SHP77 treated with DMSO at 0.1 percent for 48 hours (cell line): ENCODE results near the gene NTF3.

Experiments
- DNase-seq: peaks from one replicate; lab custom pipeline; 2025; lab: John Stamatoyannopoulos, UW

NTF3 gene

DNA sequence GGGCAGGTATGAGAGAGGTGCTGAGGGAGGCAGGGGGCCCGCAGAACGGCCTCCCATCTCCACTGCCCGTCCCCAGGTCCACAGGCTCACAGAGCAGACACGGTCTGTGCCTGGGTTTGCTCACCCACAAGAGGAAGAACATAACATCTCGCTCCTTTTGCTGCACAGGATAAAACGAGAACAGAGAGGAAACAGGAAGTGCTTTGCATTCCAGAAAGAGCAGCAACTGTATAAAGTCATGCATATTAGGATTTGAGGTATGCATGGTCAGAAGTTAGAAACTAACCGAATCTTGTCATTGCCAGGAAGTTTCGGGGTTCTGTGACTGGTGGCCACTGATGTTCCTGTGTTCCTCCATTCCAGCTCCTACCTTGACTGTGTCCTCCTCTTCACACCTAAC, 25.0 kb downstream of the NTF3 start:
- no peak for DNase-seq

DNA sequence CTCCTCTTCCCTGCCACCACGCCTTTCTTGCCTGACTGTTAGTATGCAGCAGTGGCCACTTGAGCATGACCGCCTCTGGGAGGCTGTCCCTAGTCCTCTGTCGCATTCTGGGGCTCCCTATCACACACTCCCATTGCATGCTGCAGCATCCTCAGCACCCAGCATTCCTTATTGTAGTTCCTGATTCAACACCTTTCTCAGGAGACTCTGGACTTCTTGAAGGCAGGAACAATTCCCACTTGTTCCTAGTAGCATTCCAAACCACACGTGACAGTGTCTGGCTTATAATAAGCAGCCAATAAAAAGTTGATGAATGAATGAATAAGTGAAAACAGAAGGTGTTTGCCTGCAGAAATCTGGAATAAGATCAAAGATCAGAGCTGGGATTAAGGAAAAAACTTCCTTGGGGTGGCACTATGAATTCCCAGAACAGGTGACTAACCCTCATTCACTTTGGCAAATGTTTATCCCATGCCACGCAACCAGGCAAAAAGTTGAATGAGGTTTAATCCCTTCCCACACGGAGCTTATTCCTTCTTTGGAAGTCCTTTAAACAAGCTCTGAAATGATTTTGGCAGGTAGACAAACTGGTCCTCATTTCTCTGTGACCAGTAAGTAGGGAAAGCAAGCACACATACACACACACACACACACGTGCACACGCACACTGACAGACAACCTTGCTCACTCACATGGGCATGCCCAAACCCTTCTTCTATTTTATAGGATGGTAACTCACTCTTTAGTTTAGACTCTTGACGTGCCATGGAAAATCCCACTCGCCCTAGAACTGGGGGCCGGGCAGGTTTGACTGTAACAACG, 26.5 kb downstream of the NTF3 start:
- no peak for DNase-seq

DNA sequence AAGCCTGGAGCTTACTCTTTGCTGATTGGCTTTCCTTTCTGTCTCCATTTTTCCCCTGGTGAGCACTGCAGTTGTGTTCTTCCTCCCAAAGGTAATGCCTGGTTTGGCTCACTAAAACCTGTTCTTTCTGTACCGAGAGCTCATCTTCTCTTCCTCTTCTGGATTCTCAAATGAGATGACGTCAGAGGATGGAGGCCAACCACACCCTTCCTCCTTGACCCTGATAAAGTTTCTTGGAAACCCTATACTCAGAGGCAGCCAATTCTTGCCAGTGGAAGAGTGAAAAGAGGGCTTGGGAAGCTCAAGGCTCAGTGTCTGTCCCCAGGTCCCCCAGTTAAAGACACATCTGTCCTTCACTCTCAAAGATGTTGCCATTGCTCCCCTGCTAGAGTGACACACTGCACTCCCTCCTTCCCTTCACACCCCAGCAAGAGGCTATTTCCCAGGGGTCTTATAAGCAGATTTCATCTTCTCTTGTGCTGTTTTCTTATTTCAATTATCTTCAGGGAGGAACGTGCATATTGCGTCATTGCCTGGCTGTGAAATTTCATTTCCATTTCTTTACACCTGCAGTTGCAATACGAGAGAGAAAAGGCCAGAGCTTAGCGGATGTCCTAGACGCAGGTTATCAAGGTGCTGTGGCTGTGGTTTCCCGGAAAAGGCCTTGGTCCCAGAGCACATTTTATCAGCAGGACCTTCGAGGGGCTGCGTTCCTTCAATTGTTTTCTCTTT, 27.3 kb downstream of the NTF3 start:
- no peak for DNase-seq

DNA sequence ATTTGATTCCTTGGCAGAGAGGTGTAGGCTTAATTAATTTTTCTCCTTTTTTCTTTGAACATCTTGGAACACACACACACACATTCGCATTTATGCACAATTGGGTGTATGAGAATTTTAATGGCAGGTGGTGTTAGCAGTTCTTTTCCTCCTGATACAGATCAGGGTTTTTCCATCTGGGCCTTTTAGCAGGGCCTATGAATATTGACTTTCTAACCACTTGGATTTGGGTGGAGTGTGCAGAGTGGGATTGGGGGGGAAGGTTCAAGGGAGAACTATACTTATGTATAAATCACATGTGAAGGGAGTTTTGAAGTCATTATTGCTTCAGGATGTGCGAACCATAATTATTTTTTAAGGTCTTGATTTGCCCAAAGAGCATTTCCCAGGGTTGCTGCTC, 28.9 kb downstream of the NTF3 start:
- DNase-seq: no peak

DNA sequence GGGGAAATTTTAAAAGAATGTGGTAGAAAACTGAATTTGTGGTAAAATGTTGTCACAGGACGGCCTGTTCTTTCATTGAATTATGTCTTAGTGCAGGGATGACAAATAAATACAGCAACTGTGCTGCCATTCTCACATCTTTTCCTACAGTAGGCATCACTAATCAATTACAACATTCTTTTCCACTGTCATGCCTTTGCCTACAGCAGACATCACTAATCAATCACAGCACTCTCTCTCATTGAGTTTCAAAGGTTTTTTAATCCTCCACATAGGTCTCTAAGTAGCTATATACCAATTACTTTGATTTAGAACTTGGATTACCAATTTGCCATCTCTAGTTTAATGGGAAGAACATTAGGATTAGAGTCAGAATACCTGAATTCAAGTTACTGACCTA, 30.1 kb downstream of the NTF3 start:
- no peak for DNase-seq

DNA sequence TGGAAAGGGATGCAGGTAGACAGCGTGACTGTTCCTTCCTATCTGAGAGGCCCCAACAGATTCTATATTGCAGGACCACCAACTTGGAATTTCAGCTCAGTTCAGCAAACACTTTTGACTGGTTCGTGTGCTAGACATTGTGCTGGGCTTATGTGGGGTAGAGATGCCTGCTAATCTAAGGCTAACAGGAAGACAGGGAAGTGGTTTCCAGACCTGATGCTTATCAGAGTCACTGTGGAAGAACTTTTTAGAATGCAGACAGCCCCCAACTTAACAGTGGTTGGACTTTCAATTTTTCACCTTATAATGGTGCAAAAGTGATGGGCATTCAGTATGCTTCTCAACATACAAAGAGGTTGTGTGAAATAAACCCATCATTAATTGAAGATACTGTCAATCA, 32.2 kb downstream of the NTF3 start:
- DNase-seq: no peak

DNA sequence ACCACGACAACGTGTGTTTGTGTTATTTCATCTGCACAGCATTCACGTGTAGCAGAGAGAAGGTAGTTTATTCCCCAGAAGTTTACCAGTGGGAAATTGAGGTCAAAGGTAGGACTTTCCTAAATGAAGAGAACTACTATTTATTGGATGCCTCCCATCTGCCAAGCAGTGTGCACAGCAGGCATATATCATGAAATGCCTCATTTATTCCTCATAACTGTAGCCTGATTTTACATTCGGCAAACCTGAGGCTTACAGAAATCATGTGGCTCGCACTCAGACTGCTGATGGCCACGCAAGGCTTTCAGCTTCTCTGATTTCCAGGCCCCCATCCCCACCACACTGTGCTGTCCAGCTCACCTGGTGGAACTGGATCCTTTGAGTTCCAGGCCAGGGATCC, 33.5 kb downstream of the NTF3 start:
- no peak for DNase-seq

DNA sequence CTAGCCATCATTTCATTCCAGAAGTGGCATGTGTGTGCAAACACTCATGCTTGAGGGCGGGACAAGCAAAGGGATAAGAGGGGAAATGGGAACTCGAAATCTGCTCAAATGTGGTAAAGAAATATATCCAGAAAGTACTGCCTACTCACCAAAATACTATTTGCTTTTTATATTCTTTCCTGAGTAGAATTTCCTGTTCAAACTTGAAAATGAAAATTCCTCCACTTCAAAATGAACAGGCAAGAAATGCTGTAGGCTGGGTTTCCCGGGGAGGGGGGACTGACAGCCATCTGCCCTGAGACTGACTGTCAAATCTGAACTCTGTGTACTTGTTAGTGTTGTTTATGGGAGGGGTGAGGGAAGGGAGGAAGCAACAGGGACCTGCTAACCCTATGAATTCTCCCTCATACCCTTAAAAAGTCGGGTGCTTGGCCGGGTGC, 34.6 kb downstream of the NTF3 start:
- DNase-seq: no peak

DNA sequence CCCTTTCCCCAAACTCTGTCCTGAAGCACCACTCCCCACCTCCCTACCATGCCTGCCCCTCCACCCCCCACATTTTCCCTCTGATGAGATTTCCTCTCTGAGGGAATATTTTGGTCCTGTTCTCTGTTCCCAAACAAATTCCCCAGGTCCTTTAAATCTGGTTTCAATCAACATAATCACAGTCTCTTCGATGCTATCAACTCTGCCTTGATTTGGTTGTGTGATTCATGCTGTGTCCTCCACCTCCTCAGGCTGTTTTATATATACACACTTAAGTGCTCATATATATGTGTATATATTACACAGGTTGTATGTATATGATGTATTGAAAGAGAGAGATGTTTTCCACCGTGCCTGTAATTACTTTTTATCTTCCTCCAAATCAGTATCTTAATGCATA, 36.0 kb downstream of the NTF3 start:
- DNase-seq: no peak

DNA sequence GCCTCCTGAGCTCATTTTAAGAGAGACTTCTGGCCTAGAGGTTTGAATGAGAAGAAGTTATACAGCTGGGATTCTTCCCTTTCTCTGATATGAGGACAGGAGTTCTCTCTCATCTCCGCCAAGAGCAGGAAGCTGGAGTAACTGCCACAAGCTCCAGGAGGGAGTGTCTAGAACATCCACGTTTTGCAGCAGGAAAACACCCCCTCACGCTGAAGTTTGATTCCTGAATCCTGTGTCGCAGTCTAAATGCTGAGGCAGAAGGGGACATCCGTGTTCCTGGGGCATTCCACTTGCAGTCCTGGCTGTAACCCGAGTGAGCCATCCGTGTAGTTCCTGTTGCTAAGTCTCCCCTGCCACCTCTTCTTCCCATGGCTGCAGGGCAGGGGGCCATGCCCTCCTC, 38.3 kb downstream of the NTF3 start:
- DNase-seq: no peak

DNA sequence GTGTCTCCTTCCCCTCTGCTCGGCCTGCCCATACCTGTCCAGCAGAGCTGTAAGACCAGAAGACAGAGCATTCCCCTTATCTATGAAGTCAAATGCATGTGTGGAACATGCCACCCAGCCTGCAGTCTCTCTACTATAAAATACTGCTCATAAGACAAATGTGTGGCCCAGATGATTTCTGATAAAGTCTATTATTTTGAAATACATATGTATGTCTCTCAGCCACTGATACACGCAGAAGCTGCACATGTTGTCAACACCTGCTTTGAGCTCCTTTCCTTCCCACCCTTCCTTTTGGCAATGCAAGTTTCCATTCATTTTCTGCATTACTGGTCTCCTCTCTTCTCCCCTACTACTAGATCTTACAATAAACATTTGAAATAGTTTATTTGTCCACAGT, 38.8 kb downstream of the NTF3 start:
- no peak for DNase-seq

DNA sequence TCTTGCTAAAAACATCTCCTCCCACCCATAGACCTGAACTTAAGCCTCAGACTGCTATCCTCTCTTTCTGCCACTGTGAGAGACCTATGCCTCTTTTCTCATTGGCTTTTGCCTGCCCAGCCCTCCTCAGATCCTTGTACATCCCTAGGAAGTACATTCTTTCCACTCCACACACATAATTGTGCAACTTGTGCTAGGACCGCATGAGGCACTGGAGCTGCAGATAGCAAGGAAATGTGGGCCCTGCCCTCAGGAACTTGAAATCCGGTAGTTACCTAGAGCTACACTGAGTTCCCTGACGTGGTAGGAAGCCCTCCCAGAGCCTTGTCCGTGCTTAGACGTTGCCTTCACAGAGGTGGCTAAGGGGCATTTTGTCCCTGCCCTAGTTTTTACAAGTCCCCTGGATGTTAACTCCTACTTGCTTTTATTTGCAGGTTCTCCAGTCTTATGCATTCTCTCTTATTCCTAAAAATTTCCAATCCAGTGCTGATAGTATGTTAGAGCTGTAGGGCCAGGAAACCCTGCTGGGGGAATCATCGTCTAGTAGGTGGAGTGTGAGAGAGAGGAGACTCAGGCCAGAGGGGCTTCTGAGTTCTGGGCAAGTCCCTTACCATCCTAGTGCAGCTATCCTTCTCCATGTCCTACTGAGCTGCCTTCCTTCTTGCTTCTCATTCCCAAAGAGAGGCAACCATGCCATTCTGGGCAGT, 41.3 kb downstream of the NTF3 start:
- DNase-seq: no peak

DNA sequence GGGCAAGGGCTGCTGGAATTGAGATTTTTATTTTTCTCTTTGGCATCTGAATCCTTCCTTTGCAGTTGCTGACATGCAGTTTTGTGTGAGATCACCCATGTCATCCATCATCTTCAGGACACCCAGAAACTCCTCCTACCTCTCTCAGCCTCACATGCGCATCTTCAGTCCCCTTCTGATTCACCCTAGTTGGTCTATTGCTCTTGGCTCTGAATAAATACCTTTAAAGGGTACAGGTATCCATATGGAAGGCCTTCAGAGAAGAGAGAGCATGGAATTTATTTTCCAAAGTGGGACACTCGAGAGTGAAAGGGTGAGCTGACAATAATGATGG, 41.8 kb downstream of the NTF3 start:
- DNase-seq: no peak

DNA sequence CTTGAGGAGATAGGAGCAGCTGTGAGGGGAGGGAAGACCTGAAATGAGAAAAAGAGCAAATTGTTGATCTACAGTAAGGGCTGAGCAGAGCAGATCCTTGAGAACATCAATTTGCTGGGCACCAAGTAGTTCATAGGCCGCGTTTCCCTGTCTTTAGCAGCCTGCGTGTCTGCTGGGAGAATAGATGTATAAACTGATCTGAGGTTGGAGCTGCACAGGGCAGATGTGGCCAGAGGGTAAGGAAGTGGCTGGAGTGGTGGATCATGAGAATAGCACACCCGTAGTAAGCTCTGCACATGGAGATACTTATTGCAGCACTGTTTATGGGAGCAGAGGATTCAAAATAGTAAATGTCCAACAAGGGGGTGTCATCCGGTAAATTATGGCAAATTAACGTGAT, 44.4 kb downstream of the NTF3 start:
- DNase-seq: no peak

DNA sequence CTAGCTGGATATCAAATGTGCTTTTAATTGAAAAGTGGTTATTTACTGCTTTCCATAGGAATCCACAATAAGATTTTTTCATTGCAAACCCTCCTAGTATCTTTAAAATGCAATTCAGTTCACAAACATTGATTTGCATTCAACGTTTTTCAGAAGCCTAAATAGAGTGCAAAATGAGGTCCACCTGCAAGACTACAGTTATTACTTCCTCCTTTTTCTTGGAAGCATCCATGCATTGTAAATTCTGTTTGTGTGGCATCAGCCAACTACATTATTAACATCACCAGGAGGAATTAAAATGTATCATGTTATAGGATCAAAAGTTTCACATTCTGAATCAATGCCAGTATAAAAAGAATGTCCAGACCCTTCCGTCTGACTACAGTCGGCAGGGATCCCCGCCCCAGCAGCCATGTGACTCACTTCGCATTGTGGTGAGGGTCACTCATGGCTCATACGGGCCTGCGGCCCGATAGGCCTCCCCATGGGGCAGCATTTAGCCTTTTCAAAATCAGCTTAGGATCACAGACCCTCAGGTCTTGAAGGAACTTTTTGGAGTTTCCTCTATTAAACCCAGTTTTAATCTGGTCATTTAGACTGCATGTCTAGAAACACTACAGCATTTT, 46.3 kb downstream of the NTF3 start:
- DNase-seq: no peak

DNA sequence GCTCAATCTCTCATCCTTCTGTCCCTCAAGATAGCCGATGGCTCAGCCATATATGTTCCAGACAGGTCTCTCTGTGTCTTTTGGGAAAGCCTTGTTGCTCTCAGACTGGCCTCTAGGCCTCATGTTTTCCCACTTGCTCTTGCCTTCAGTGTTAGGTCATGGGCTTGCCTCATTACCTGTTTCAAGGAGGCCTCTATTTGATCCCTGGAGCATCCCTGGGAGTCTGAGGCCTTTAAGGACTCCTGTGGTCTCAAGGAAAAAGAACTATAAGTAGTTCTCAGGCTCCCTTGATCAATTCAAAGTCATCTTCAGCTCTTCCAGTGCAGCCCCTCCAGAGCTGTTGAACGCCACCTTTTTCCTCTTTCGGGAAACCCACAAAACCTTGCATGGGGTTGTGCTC, 47.9 kb downstream of the NTF3 start:
- DNase-seq: no peak

DNA sequence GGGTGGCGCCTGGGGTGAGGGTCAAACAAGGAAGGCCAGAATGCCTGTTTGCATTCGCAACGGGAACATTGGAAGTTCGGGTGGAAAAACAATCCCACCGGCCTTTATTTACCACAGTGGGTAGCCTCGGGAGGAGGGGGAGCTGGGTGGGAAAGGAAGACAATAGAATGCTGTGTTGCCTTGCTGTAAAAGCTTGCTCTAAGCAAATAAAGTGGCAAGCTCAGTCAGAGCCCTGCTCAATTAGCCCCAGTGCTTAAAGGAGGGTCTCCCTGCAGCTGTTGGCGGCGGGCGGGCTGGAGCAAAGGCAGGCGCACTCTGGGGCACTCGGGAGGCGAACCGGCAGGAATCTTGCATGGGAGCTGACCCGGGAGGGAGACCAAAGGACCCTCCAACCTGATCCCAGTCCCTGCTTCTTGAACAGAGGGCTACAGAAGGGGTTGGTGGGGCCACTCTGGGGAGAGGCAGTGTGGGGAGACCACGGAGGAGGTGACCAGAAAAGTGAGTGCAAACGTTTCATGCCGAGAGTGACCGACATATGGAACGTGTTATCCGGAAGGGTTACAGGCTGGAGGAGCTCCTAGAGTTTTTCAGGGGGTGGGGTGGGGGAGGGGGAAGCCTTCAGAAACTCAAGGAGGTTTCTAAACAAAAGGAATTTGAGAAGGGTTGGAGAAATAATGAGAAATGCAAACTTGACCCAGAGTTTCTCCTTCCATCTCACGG, 48.5 kb downstream of the NTF3 start:
- DNase-seq: no peak

DNA sequence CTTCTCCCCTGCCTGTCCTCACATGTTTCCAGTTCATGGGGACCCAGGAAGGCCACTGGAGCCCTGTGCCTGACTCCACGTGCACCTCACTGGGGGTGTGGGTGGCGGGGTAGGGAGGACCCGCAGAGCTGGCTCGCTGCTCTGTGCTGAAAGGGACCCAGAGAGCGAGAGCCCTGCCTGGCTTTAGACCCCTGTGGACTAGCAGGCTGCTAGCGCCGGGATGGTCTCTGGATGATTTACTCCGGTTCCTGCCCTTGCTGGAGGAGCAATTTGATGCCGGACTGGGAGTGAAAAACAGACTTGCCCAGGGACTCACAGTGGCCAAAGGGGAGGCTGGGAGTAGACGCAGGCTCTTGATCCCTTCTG, 49.0 kb downstream of the NTF3 start:
- no peak for DNase-seq

DNA sequence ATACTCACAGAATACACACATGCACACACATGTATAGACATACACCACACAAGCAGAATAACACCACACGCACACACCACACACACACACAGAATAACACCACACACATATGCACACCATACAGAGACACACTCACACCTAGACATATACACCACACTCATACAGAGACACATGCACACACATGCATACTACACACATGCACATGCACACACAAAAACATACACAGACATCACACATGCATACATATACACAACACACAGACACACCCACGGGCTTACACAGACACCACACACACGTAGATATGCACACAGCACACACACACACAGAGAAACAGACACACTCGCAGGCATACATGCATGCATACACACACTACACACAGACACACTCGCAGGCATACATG, 49.7 kb downstream of the NTF3 start:
- no peak for DNase-seq

DNA sequence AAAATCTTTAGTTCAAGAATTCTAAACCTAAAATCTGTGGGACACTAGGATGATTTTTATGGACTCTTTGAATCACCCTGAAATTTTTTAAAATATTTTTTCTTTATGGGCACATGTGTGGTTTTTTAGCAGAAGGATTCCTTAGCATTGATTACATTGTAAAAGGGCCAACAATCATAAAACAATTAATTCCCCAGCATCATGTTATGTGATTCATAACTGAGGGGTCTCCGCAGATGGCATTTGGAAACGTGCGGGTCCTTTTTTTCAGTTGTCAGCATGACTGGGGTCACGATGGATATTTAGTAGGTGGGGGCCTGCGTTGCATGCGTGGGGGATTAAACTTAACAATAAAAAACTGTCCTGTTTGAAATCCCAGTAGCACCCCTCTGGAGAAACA, 52.5 kb downstream of the NTF3 start:
- no peak for DNase-seq

DNA sequence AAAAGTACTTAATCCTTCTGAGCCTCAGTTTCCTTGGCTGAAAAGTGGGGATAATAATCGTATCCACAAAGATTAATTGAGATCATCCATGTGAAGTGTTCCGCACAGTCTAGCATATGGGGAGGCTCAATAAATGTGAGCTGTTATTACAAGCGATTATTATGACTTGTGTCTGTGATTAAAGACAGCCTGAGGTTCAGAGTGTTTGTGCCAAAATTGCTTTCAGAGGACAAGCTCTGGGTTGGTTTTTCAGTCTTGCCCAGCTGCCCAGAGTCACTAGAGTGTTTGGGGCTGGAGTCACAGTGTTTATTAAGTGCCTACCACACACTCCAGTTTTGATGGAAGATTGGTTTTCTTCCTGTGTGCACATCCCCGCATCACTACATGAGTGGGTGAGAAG, 53.5 kb downstream of the NTF3 start:
- DNase-seq: no peak

DNA sequence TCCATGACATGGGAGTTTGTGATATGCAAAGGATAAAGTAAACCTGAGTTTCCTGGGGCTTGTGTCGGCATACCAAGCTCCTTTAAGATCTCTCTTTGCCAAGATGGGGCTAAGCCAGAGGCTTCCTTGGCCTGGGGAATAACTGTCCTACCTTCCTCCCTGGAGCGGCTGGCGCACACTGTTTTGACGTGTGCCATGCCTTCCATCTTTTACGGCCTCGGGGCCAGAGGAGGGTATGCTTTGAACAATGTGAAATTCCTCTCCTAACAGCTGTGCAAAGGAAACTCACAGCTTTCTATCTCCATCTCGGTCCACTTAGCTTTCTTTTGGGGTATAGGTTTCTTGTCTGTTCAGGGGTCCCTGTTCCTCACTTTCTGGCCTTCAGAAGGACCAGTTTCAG, 55.2 kb downstream of the NTF3 start:
- DNase-seq: no peak
